ENCODE measurements around the gene SNCB. TPM values are rescaled to one million over a fixed set of nuclear protein-coding genes. Genes with fewer than 3 reads are reported as not detected.
A peak's percentile ranks its signal among the peaks of the same experiment; 100 is the strongest.

Gene SNCB
- total and polyA plus RNA-seq, 7 experiments from 2014 or later, result not detected

DNA sequence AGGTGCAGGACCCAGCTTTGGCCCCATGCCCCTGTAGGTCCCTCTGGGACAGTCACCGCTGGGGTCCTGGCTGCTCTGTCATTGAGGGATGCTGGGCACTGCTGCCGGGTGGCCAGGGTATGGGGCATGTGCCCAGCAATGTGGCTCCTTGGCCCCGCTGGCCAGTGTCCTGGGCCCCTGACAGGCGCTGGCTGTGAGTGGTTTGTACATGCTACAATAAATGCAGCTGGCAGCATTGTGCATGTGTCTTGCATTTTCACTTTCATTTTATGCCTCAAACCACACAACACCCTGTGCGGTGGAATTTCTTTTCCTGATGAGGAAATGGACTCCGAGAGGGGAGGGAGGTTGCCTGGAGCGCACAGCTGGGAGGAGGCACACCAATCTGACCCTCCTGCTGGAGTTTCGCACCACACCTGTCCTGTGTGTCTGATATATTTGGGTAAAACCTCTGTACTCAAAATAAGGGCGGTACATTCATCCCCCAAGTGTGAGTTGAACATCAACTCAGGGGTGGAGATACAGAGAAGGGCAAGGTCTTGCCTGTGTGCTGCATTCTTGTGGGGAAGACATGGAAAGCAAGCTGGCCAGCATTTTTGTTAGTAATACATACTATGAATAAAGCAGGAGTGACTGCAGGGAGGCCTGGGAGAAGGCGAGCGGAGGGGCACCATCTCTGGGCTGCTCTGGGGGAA, 28.6 kb upstream of the SNCB start:
- peaks cover 0 to 4% (median 0%) of the 10 kb centered on the region in 5 donors for H3K36me3 Mint-ChIP-seq
- H3K4me3 ChIP-seq (ENCODE audit: low read length), result peak overlapping the region; percentile 53

DNA sequence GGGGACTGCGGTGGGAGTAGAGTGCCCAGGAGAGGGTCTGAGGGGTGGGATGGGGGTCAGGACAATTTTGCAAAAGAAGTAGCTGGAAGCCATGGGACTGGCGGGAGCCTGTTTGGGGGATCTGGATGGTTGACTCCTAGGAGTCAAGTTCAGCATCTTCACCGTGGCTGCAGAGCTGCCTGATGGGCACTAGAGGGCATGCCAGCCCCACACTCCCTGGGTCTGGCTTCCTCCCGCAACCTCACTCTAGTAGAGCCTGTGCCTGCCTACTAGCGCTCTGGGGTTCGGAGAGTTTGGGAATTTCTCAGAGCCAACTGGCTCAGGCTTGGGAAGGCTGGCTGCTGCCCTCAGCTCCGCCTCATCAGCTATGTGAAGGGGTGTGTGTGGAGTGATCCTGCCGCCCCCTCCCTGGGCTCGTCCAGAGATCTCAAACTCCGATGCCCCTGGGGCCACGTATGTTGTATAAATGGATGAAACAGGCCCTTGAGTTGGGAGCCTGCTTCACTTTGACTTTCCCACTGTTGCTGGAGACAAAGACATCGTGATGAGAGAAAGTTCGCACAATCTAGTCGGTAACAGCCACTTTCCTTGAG, 27.8 kb upstream of the SNCB start:
- CTCF ChIA-PET, result interaction anchor here (0.6 to 1.5 kb wide), 8 partner anchors 9 to 929 kb away, joined by 3 to 5 read pairs (median 3); no protein-coding TSS in a partner anchor
- H3K9me3 Mint-ChIP-seq, result no peaks in the 10 kb centered on the region
- peak overlapping the region; percentile 63 to 88 (median 82) for H3K4me3 Mint-ChIP-seq
- ATAC-seq (peak; percentile 83), DNase-seq (peak; percentile 44 to 67 (median 55))
- Histone ChIP-seq H3K27me3 (ENCODE audit: control insufficient read depth in 2 of 2, insufficient read depth in 2 of 2, low read length in 2 of 2) (no peaks in the 10 kb centered on the region), H3K4me3 (ENCODE audit: low read length) (peak overlapping the region; percentile 53), H3K9me3 (ENCODE audit: control insufficient read depth in 2 of 3, low read length in 3 of 3) (no peaks in the 10 kb centered on the region), H3K36me3 (ENCODE audit: control insufficient read depth in 2 of 3, insufficient read depth in 3 of 3, low read length in 3 of 3) (peaks cover 0 to 22% (median 0%) of the 10 kb centered on the region in 3 experiments), H3K4me1 (ENCODE audit: control insufficient read depth in 2 of 2, insufficient read depth in 2 of 2, low read length in 2 of 2) (peaks cover 31 to 34% of the 10 kb centered on the region in 2 donors), H3K27ac (ENCODE audit: low read depth, low read length) (no peak overlapping the region)
- H3K27me3 Mint-ChIP-seq, result no peaks in the 10 kb centered on the region
- peaks cover 0 to 9% (median 6%) of the 10 kb centered on the region in 5 donors for H3K36me3 Mint-ChIP-seq
- POLR2A ChIA-PET, result interaction anchor here (0.6 to 5.3 kb wide), 2 partner anchors 10 to 1015 kb away, joined by 5 to 36 read pairs; partner anchors contain the start of gene TSPAN17
- peaks cover 33 to 45% (median 41%) of the 10 kb centered on the region in 7 donors for H3K4me1 Mint-ChIP-seq
- peak overlapping the region; percentile 5 to 94 (median 56) for H3K27ac Mint-ChIP-seq
- intact Hi-C loops (cut with micrococcal nuclease), result loop anchor here (1.0 to 5.0 kb wide), 8 partner anchors 9 to 455 kb away; partner anchors contain the start of genes UNC5A (in 2 of the 2), CLTB (in 1 of the 2), TSPAN17 (in 1 of the 2) and ZNF346 (in 1 of the 2)

More for the DNA sequence above, 28.6 kb upstream of the SNCB start:
- H3K9me3 Mint-ChIP-seq, result no peaks in the 10 kb centered on the region
- peak overlapping the region; percentile 25 to 94 (median 67) for H3K27ac Mint-ChIP-seq
- peaks cover 0 to 6% (median 5%) of the 10 kb centered on the region in 5 donors for H3K27me3 Mint-ChIP-seq
- Histone ChIP-seq H3K36me3 (ENCODE audit: control insufficient read depth in 2 of 3, insufficient read depth in 3 of 3, low read length in 3 of 3) (peaks cover 0 to 20% (median 0%) of the 10 kb centered on the region in 3 experiments), H3K9me3 (ENCODE audit: control insufficient read depth in 2 of 3, low read length in 3 of 3) (no peaks in the 10 kb centered on the region), H3K27ac (ENCODE audit: low read depth, low read length) (peak overlapping the region; percentile 53), H3K27me3 (ENCODE audit: control insufficient read depth in 2 of 2, insufficient read depth in 2 of 2, low read length in 2 of 2) (no peaks in the 10 kb centered on the region), H3K4me1 (ENCODE audit: control insufficient read depth in 2 of 2, insufficient read depth in 2 of 2, low read length in 2 of 2) (peaks cover 26 to 31% of the 10 kb centered on the region in 2 donors)
- ChIA-PET POLR2A (interaction anchor here (5.3 kb wide), 1 partner anchor 11 kb away, joined by 36 read pairs; the partner anchor contains the start of gene TSPAN17), CTCF (interaction anchor here (0.7 to 2.3 kb wide), 5 partner anchors 9 to 929 kb away, joined by 3 to 16 read pairs (median 3); partner anchors contain the start of gene TSPAN17)
- H3K4me3 Mint-ChIP-seq, result peak overlapping the region; percentile 63 to 88 (median 82)
- H3K4me1 Mint-ChIP-seq, result peaks cover 24 to 36% (median 33%) of the 10 kb centered on the region in 7 donors
- DNase-seq (peak in 6 of 9 donors; percentile 26 to 49 (median 34)), ATAC-seq (peak; percentile 26)
- intact Hi-C loops (cut with micrococcal nuclease), result loop anchor here (1.0 to 5.0 kb wide), 8 partner anchors 10 to 454 kb away; partner anchors contain the start of genes UNC5A (in 2 of the 2), CLTB (in 1 of the 2), TSPAN17 (in 1 of the 2) and ZNF346 (in 1 of the 2)

DNA sequence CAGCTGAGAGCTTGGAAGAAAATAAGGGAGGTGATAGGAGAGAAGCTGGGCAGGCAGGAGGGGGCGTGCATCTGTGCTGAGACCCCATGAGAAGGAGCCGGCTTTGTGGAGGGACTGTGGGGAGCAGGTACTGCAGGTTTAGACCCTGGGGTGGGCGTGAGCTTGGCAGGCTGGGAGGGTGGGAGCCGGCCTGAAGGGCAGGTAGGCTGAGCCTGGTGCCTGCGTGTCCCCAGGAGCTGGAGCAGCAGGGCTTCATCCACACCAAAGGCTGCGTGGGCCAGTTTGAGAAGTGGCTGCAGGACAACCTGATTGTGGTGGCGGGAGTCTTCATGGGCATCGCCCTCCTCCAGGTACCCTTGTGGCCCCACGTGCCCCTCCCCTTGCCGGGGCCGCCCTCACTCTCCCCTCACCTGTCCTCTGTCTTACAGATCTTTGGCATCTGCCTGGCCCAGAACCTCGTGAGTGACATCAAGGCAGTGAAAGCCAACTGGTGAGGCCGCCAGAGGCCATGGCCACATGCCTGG, 26.2 kb upstream of the SNCB start:
- Histone ChIP-seq H3K4me1 (ENCODE audit: control insufficient read depth in 2 of 2, insufficient read depth in 2 of 2, low read length in 2 of 2) (peaks cover 31 to 41% of the 10 kb centered on the region in 2 donors), H3K4me3 (ENCODE audit: low read length) (no peak overlapping the region), H3K9me3 (ENCODE audit: control insufficient read depth in 2 of 3, low read length in 3 of 3) (no peaks in the 10 kb centered on the region), H3K27ac (ENCODE audit: low read depth, low read length) (no peak overlapping the region), H3K36me3 (ENCODE audit: control insufficient read depth in 2 of 3, insufficient read depth in 3 of 3, low read length in 3 of 3) (peaks cover 0 to 22% (median 0%) of the 10 kb centered on the region in 3 experiments), H3K27me3 (ENCODE audit: control insufficient read depth in 2 of 2, insufficient read depth in 2 of 2, low read length in 2 of 2) (no peaks in the 10 kb centered on the region)
- Mint-ChIP-seq H3K4me1 (peaks cover 33 to 61% (median 49%) of the 10 kb centered on the region in 7 donors), H3K27me3 (no peaks in the 10 kb centered on the region), H3K4me3 (peak overlapping the region in 1 of 10 donors; percentile 14), H3K36me3 (peaks cover 0 to 9% (median 6%) of the 10 kb centered on the region in 5 donors), H3K27ac (peak overlapping the region in 2 of 9 donors; percentile 6 to 13), H3K9me3 (no peaks in the 10 kb centered on the region)
- ATAC-seq (no peak), DNase-seq (no peak)
- ChIA-PET CTCF (interaction anchor here (0.7 to 1.1 kb wide), 2 partner anchors 80 to 456 kb away, joined by 3 read pairs; no protein-coding TSS in a partner anchor), POLR2A (interaction anchor here (5.3 kb wide), 1 partner anchor 8 kb away, joined by 36 read pairs; the partner anchor contains the start of gene TSPAN17)
- intact Hi-C loops (cut with micrococcal nuclease), result loop anchor here (5.0 kb wide), 2 partner anchors 156 to 366 kb away; partner anchors contain the start of genes UNC5A (in 2 of the 2) and ZNF346 (in 1 of the 2)

DNA sequence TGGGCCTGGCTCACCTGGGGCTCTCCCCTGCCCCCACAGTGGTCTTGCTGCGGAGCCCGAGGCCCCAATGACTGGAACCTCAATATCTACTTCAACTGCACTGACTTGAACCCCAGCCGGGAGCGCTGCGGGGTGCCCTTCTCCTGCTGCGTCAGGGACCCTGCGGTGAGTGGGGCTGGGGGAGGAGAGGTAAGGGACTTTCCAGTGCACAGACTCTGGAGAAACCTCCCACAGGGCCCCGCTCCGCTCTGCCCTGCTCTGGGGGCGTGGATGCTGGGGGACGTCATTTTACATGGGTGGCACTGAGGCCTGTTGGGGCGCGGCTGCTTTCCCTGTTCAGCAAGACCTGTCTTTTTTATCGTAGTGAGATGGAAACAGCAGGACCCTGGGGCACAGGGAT, 24.5 kb upstream of the SNCB start:
- Mint-ChIP-seq H3K27me3 (no peaks in the 10 kb centered on the region), H3K4me1 (peaks cover 39 to 66% (median 51%) of the 10 kb centered on the region in 7 donors), H3K9me3 (no peaks in the 10 kb centered on the region), H3K4me3 (no peak overlapping the region), H3K27ac (peak overlapping the region in 3 of 9 donors; percentile 8 to 52 (median 49)), H3K36me3 (peaks cover 0 to 9% (median 6%) of the 10 kb centered on the region in 5 donors)
- no peak overlapping the region for H3K27ac ChIP-seq (ENCODE audit: low read depth, low read length)
- intact Hi-C loops (cut with micrococcal nuclease), result loop anchor here (5.0 kb wide), 2 partner anchors 157 to 367 kb away; partner anchors contain the start of genes UNC5A (in 2 of the 2) and ZNF346 (in 1 of the 2)
- no peak for DNase-seq
- ChIA-PET CTCF (no interaction called here), POLR2A (interaction anchor here (0.5 kb wide), 1 partner anchor 750 kb away, joined by 3 read pairs; no protein-coding TSS in a partner anchor)
- peaks cover 19 to 42% of the 10 kb centered on the region in 2 donors for H3K4me1 ChIP-seq (ENCODE audit: control insufficient read depth in 2 of 2, insufficient read depth in 2 of 2, low read length in 2 of 2)
- no peak overlapping the region for H3K4me3 ChIP-seq (ENCODE audit: low read length)
- ATAC-seq, result no peak
- no peaks in the 10 kb centered on the region for H3K27me3 ChIP-seq (ENCODE audit: control insufficient read depth in 2 of 2, insufficient read depth in 2 of 2, low read length in 2 of 2)
- no peaks in the 10 kb centered on the region for H3K9me3 ChIP-seq (ENCODE audit: control insufficient read depth in 2 of 3, low read length in 3 of 3)
- H3K36me3 ChIP-seq (ENCODE audit: control insufficient read depth in 2 of 3, insufficient read depth in 3 of 3, low read length in 3 of 3), result peaks cover 0 to 22% (median 0%) of the 10 kb centered on the region in 3 experiments

DNA sequence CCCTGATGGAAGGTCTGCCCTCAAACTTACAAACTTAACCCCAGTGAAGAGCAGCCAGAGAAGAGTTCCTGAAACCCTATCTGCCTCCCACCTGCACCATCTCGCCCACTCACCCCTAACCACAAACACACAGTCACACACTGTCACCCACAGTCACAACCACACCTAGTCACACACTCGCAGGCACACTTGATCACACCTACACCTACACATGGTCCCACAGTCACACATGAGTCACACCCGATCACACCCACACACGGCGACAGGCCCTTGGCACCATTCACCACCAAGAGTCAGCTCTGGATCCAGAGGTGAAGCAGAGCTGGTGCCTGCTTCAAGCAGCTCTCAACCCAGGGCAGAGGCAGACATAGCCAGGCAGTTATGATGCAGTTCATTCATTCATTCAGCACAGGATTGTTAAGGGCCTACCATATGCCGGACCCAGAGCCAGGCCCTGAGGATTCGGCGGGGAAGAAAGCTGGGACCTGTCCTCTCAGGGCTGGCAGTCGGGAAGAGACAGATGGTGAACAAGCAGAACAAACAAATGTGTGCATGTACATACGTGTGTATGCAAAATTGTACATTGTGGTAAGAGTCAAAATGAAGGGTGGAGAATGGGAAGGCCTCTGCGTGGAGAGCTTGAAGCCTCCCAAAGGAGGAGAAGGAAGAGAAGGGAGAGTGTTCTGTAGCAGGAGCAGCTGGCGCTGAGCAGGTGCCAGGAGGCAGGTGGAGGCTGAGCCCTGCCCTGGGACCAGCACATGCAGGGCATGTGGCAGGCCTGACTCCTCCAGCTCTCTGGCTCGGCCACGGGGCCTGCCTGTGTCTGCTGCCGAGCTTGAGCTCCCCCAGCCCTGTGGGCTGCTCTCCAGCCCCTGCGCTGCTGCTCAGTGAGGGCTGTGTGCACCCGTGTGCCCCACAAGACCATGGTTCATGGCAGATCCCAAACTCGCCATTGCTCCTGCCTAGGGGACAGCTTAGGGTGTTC, 23.4 kb upstream of the SNCB start:
- Histone ChIP-seq H3K4me1 (ENCODE audit: control insufficient read depth in 2 of 2, insufficient read depth in 2 of 2, low read length in 2 of 2) (peaks cover 18 to 42% of the 10 kb centered on the region in 2 donors), H3K27ac (ENCODE audit: low read depth, low read length) (no peak overlapping the region), H3K27me3 (ENCODE audit: control insufficient read depth in 2 of 2, insufficient read depth in 2 of 2, low read length in 2 of 2) (no peaks in the 10 kb centered on the region), H3K4me3 (ENCODE audit: low read length) (no peak overlapping the region), H3K36me3 (ENCODE audit: control insufficient read depth in 2 of 3, insufficient read depth in 3 of 3, low read length in 3 of 3) (peaks cover 0 to 22% (median 0%) of the 10 kb centered on the region in 3 experiments), H3K9me3 (ENCODE audit: control insufficient read depth in 2 of 3, low read length in 3 of 3) (no peaks in the 10 kb centered on the region)
- peak overlapping the region; percentile 6 to 84 (median 53) for H3K27ac Mint-ChIP-seq
- intact Hi-C loops (cut with micrococcal nuclease), result no loop called here
- H3K36me3 Mint-ChIP-seq, result peaks cover 0 to 13% (median 6%) of the 10 kb centered on the region in 5 donors
- POLR2A ChIA-PET, result interaction anchor here (0.5 kb wide), 1 partner anchor 751 kb away, joined by 3 read pairs; no protein-coding TSS in a partner anchor
- CTCF ChIA-PET, result interaction anchor here (0.6 kb wide), 2 partner anchors 27 to 231 kb away, joined by 3 to 4 read pairs; no protein-coding TSS in a partner anchor
- DNase-seq (peak in 1 of 9 donors; percentile 81), ATAC-seq (peak; percentile 39)
- H3K4me1 Mint-ChIP-seq, result peaks cover 36 to 66% (median 49%) of the 10 kb centered on the region in 7 donors
- H3K9me3 Mint-ChIP-seq, result no peaks in the 10 kb centered on the region
- no peaks in the 10 kb centered on the region for H3K27me3 Mint-ChIP-seq
- peak overlapping the region in 4 of 10 donors; percentile 2 to 6 (median 3) for H3K4me3 Mint-ChIP-seq

Data from naive thymus-derived CD4-positive, alpha-beta T cell (primary cell).